GM10266 (cell line): ENCODE measurements around the gene CEBPA.

Experiments used
- DNase-seq: peaks from one replicate; pipeline ENCODE4 v3.0.0; 2012; ENCODE audit errors: extremely low spot score
- CTCF ChIP-seq: IDR thresholded peaks from 2 replicates; pipeline ENCODE4 v1.5.1; 2012; ENCODE audit warnings: mild to moderate bottlenecking, low read depth; ENCODE audit not compliant: control insufficient read depth, insufficient read depth; ENCODE audit errors: missing control alignments

CEBPA gene

GRCh38 chr19:33278023-33278402 is 24.3 kb downstream of the CEBPA start:
- TF ChIP-seq CTCF = no peak
- DNase-seq = no peak

GRCh38 chr19:33277434-33277833 is 24.9 kb downstream of the CEBPA start:
- no peak for TF ChIP-seq CTCF
- no peak for DNase-seq

GRCh38 chr19:33275933-33276619 is 26.3 kb downstream of the CEBPA start:
- no peak for DNase-seq
- no peak for TF ChIP-seq CTCF

- TF ChIP-seq CTCF = no peak
- no peak for DNase-seq
These were observed 26.8 kb downstream of the CEBPA start for GRCh38 chr19:33275559-33275932.

GRCh38 chr19:33274663-33275558 is 27.4 kb downstream of the CEBPA start:
- no peak for DNase-seq
- TF ChIP-seq CTCF = no peak

GRCh38 chr19:33273881-33274662 is 28.3 kb downstream of the CEBPA start:
- DNase-seq = no peak

More at GRCh38 chr19:33273881-33274662, 28.3 kb downstream of the CEBPA start:
- TF ChIP-seq CTCF = no peak
